ENCODE measurements around the gene CAST.

GRCh38 chr5:96675882-96676281, 13.7 kb downstream of the CAST start:
- no peak for TF ChIP-seq POLR2AphosphoS5 (IDR thresholded peaks at IDR 0.05)
- no peak for TF ChIP-seq CTCF (IDR thresholded peaks at IDR 0.05)

Measured in stomach (tissue), 4 donors.